ENCODE measurements around the gene CCDC116.

The CCDC116 gene

DNA sequence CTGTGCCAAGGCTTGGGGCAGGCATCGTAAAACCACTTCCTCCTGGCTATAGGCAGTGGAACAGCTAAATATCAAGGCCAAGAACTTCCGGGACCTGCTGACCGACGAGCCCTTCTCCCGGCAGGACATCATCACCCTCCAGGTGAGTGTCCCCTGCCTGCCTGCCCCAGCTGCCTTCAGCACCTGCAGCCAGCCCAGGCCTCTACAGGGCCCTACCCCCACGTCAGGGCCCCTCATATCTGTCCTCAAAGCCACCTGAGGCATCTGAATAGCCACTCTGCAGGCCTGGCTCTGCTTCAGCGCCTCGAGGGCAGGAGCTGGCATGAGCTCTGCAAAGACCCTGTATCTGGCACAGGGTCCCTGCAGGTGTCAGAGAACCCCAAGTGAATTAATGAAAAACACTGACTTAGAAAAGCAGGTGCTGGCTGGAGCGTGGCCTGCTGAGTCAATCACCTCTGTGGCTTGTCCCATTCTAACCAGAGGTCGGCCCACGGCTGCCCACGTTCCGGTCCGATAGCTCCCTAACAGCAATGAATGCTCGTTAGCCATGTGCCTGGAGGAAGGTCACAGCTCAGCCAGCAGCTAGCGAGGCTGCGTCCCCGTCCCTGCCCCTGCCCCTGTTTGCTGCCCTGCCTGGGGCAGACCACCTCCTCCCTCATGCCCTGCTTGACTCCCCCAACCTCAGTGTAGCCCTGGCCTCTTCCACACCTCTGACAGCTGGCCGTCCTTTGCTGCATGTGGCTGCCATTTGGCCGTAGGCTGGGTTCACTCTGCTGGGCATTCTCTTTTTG is 50.0 kb downstream of the CCDC116 start:
- DNase-seq, result no peak

DNA sequence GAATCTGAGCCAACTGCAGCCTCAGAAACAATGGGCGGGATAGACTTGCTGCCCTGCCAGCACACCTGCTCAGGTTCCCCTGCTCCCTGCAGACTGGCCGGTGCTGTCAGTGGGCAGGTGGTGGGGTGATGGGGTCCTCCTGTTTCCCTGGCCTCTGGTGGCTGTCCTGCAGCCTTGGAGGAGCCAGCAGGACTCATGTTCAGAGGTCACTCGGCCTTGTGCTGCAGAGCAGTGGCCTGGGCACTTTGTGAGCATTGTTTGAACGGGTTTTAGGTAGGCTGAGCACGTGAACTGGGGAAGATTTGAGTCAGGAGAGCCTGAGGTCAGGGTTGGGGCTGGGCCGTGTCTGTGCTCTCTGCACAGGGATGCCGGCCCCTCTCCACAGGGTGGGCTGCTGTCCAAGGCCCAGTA is 50.8 kb downstream of the CCDC116 start:
- DNase-seq, result no peak

DNA sequence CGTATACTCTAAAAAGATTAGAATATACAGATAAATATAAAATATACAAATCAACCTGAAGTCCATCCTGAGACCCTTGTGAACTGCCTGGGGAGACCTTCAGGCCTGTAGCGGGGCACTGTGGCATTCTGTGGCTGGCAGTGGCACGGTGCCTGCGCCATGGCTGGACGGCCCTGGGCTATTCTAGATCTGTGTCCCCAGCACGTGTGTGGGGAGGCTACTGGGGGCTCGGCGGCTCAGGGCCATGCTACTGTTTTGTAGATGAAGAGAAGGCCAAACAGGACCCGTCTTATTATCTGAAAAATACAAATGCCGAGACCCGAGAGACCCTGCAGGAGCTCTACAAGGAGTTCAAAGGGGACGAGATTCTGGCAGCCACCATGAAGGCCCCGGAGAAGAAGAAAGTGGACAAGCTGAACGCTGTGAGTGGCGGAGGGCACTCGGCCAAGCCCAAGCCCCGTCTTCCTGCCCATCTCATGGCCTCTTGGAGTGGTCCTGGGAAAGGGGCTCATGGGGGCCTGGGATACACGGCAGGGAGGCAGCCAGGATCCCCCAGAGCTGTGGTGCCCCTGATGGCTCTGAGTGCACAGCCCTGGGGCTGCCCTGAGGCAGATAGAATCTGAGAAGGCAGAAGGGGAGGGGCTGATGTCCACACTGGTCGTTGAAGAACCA is 52.1 kb downstream of the CCDC116 start:
- no peak for DNase-seq

DNA sequence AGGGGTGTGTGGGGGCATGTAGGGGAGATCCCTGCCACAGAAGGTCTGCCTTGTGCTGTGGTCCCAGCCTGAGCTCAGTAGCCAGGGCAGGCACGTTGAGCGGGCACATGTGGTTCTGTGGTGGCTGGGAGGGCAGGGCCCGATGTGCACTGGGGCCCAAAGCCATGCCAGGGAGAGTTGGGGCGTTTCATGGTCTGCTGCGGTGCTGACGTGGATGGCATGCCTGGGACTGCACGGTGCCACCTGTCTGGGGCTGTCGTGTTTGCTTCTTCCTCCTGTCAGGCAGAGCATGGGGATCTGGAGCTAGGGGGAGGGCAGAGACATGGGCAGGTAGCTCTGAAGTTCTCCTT is 52.6 kb downstream of the CCDC116 start:
- no peak for DNase-seq

DNA sequence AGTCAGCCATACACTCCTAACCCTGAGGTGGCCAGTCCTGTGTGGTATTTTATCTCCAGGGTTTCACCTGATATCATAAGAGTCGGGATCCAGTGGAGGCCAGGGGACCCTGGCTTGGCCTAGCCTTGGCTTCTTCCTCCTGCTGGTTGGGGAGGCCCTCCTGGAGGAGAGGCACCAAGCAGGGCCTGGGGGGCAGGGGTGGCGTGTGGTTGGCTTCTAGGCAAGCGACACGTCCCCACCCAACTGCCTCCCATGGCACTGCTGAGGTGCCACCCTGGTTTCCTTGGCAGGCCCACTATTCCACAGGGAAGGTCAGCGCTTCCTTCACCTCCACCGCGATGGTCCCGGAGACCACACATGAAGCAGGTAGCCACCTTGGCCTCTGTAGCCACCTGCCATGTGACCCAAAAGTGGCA is 53.6 kb downstream of the CCDC116 start:
- DNase-seq, result no peak

All from RPMI8226 (cell line).